ENCODE results near the gene TUT7. TPM values are rescaled to one million over a fixed set of nuclear protein-coding genes. Genes with fewer than 3 reads are reported as not detected.

Gene TUT7
- total and polyA plus RNA-seq, 8 donors: 25.0 to 37.2 (median 29.7) TPM

- Histone ChIP-seq H3K36me3 (peaks cover 0 to 26% of the 10 kb centered on the region in 2 donors), H3K4me1 (peaks cover 0 to 14% of the 10 kb centered on the region in 2 donors), H3K9me3 (no peaks in the 10 kb centered on the region), H3K27me3 (no peaks in the 10 kb centered on the region), H3K27ac (no peak overlapping the region), H3K4me3 (no peak overlapping the region)
- no peak for ATAC-seq
- no peak for TF ChIP-seq CTCF (IDR thresholded peaks at IDR 0.05)
- no peak for DNase-seq
- intact Hi-C loops (cut with DNase I): no loop called here
Measured at GRCh38 chr9:86275962-86276361, 78.2 kb downstream of the TUT7 start.

GRCh38 chr9:86274821-86275643, 79.2 kb downstream of the TUT7 start:
- no peak overlapping the region for H3K27ac ChIP-seq
- intact Hi-C loops (cut with DNase I): no loop called here
- H3K36me3 ChIP-seq: peaks cover 0 to 28% of the 10 kb centered on the region in 2 donors
- H3K9me3 ChIP-seq: no peaks in the 10 kb centered on the region
- H3K4me1 ChIP-seq: peaks cover 0 to 4% of the 10 kb centered on the region in 2 donors
- TF ChIP-seq CTCF (IDR thresholded peaks at IDR 0.05): no peak
- no peaks in the 10 kb centered on the region for H3K27me3 ChIP-seq
- no peak overlapping the region for H3K4me3 ChIP-seq
- no peak for DNase-seq
- ATAC-seq: no peak

- no peaks in the 10 kb centered on the region for H3K4me1 ChIP-seq
Measured at GRCh38 chr9:86272221-86272620, 82.0 kb downstream of the TUT7 start.

GRCh38 chr9:86263876-86264275, 90.3 kb downstream of the TUT7 start:
- intact Hi-C loops (cut with DNase I): no loop called here
- DNase-seq (no peak), ATAC-seq (no peak)
- no peak for TF ChIP-seq CTCF (IDR thresholded peaks at IDR 0.05)
- Histone ChIP-seq H3K27me3 (no peaks in the 10 kb centered on the region), H3K4me3 (no peak overlapping the region), H3K4me1 (no peaks in the 10 kb centered on the region), H3K36me3 (peaks cover 0 to 23% of the 10 kb centered on the region in 2 donors), H3K9me3 (no peaks in the 10 kb centered on the region), H3K27ac (no peak overlapping the region)

More at GRCh38 chr9:86272221-86272620, 82.0 kb downstream of the TUT7 start:
- no peak overlapping the region for H3K4me3 ChIP-seq
- no peak for DNase-seq
- no peak overlapping the region for H3K27ac ChIP-seq
- intact Hi-C loops (cut with DNase I): no loop called here
- TF ChIP-seq CTCF (IDR thresholded peaks at IDR 0.05): no peak
- H3K36me3 ChIP-seq: peaks cover 0 to 28% of the 10 kb centered on the region in 2 donors
- no peak for ATAC-seq
- no peaks in the 10 kb centered on the region for H3K27me3 ChIP-seq
- H3K9me3 ChIP-seq: no peaks in the 10 kb centered on the region

- H3K4me3 ChIP-seq: no peak overlapping the region
- no peak for TF ChIP-seq CTCF (IDR thresholded peaks at IDR 0.05)
- ATAC-seq: no peak
Measured at GRCh38 chr9:86262492-86262891, 91.7 kb downstream of the TUT7 start.

More at GRCh38 chr9:86262492-86262891, 91.7 kb downstream of the TUT7 start:
- Histone ChIP-seq H3K4me1 (no peaks in the 10 kb centered on the region), H3K36me3 (peaks cover 0 to 23% of the 10 kb centered on the region in 2 donors), H3K27me3 (no peaks in the 10 kb centered on the region), H3K27ac (no peak overlapping the region), H3K9me3 (no peaks in the 10 kb centered on the region)
- intact Hi-C loops (cut with DNase I): no loop called here
- DNase-seq: no peak

Measured in left lung (tissue), 10 donors.